ENCODE data around the gene MED31. TPM values are rescaled to one million over a fixed set of nuclear protein-coding genes. Genes with fewer than 3 reads are reported as not detected.
A peak's percentile ranks its signal among the peaks of the same experiment; 100 is the strongest.

Gene MED31
- total and polyA plus RNA-seq, 2 donors (not counting 3 experiments of a cell fraction or from before 2014, with no cell fraction given) = 13.7 to 29.4 TPM

DNA sequence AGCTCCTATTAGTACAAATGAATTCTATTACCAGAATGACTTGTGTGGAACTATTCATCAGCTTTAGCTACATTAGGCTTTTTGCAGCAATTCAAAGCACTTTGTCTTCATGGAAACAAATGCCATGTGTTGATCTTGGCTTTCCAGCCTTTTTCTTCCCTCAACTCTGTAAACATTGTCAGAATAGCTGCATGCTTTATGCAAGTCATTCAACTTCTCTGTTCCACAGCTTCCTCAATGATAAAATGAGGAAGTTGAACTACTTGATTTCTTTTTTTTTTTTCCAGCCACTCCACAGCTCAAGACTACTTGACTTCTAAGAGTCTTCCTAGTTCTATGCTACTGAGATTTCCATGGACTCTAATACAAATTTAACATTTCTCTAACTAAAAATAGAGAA is 52.0 kb downstream of the MED31 start:
- BruUV-seq (replicated peaks) = no TSS peak
- no peaks in the 10 kb centered on the region for H3K9me3 ChIP-seq (replicated peaks; ENCODE audit: control insufficient read depth, insufficient read depth, low read length)
- DNase-seq (ENCODE audit: low read depth, low spot score) = peak; percentile 86
- H3K9ac ChIP-seq (replicated peaks; ENCODE audit: extremely low read depth, insufficient read depth, low read length) = no peak overlapping the region
- FAIRE-seq = no peak
- H3K4me2 ChIP-seq (ENCODE audit: insufficient read depth, low read length) = no peak overlapping the region
- dilution Hi-C loops (cut with MboI; ENCODE audit: extremely low pct_ligation_motif_present, low sequenced_read_pairs) = no loop called here
- H3K4me3 ChIP-seq (replicated peaks in 1 of 3; ENCODE audit: insufficient read depth in 1 of 3, low read depth in 1 of 3, low read length in 3 of 3) = no peak overlapping the region
- H4K20me1 ChIP-seq (replicated peaks; ENCODE audit: control insufficient read depth, extremely low read depth, insufficient read depth, low read length) = no peaks in the 10 kb centered on the region
- H3K27me3 ChIP-seq (ENCODE audit: control insufficient read depth in 2 of 2, insufficient read depth in 2 of 2, low read length in 2 of 2) = no peaks in the 10 kb centered on the region
- POLR2A ChIA-PET = no interaction called here
- intact Hi-C loops (cut with micrococcal nuclease) = no loop called here
- H3K79me2 ChIP-seq (ENCODE audit: control insufficient read depth, insufficient read depth, low read length) = no peaks in the 10 kb centered on the region
- no peak overlapping the region for H2AFZ ChIP-seq (ENCODE audit: low read depth, low read length)
- no peak overlapping the region for H3K27ac ChIP-seq (ENCODE audit: insufficient read depth, low read depth, low read length)
- CTCF ChIA-PET = interaction anchor here (2.1 to 5.6 kb wide), 2 partner anchors 8 to 127 kb away, joined by 7 to 39 read pairs; no protein-coding TSS in a partner anchor
- H3K36me3 ChIP-seq (ENCODE audit: control insufficient read depth in 2 of 2, extremely low read depth in 1 of 2, insufficient read depth in 2 of 2, low read length in 2 of 2) = peaks cover 11 to 18% of the 10 kb centered on the region in 2 experiments
- H3K4me1 ChIP-seq (ENCODE audit: control insufficient read depth, extremely low read depth, insufficient read depth, low read length) = no peaks in the 10 kb centered on the region
- no peaks in the 10 kb centered on the region for H3K9me1 ChIP-seq (replicated peaks; ENCODE audit: control insufficient read depth, extremely low read depth, insufficient read depth, low read length)
- no peak for TF ChIP-seq POLR2AphosphoS5 (IDR thresholded peaks at IDR 0.05; ENCODE audit: insufficient read depth, low read depth, low read length)
- no peak for TF ChIP-seq POLR2A (IDR thresholded peaks at IDR 0.05; ENCODE audit: low read depth, low read length)
- no peak for TF ChIP-seq CTCF (IDR thresholded peaks at IDR 0.05; ENCODE audit: extremely low read depth in 1 of 2, insufficient read depth in 1 of 2, low read depth in 1 of 2, low read length in 2 of 2)
- TF ChIP-seq FOS (IDR thresholded peaks at IDR 0.05; ENCODE audit: borderline replicate concordance, insufficient read depth, low read length) = no peak
- no peak for TF ChIP-seq EZH2 (IDR thresholded peaks at IDR 0.05; ENCODE audit: borderline replicate concordance, low read depth, low read length, severe bottlenecking)
- TF ChIP-seq GATA2 (IDR thresholded peaks at IDR 0.05; ENCODE audit: insufficient read depth, insufficient read length, low read depth, low read length) = no peak
- TF ChIP-seq, protein P1, sequence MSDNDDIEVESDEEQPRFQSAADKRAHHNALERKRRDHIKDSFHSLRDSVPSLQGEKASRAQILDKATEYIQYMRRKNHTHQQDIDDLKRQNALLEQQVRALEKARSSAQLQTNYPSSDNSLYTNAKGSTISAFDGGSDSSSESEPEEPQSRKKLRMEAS (IDR thresholded peaks at IDR 0.05; ENCODE audit: insufficient read depth, insufficient read length) = no peak
- no peak for TF ChIP-seq MYC (IDR thresholded peaks at IDR 0.05; ENCODE audit: low read depth, low read length)
- TF ChIP-seq JUN (IDR thresholded peaks at IDR 0.05; ENCODE audit: borderline replicate concordance, insufficient read depth, insufficient read length, low read depth) = no peak

Data from endothelial cell of umbilical vein (primary cell).